HG03342 (cell line): Measurements from ENCODE around the gene ATP10B.
A peak's percentile ranks its signal among the peaks of the same experiment; 100 is the strongest.
"Not testable (repeated sequence)": the region's sequence is repeated elsewhere in the genome, so short reads cannot be mapped to it uniquely, and the experiment has no call there.

Source experiments
- ATAC-seq: cut with Tn5 transposase; IDR thresholded peaks from one replicate; pipeline ENCODE4 v1.9.1; 2021; ENCODE audit warnings: mild to moderate bottlenecking, moderate library complexity; ENCODE audit not compliant: unreplicated experiment

ATP10B gene

DNA sequence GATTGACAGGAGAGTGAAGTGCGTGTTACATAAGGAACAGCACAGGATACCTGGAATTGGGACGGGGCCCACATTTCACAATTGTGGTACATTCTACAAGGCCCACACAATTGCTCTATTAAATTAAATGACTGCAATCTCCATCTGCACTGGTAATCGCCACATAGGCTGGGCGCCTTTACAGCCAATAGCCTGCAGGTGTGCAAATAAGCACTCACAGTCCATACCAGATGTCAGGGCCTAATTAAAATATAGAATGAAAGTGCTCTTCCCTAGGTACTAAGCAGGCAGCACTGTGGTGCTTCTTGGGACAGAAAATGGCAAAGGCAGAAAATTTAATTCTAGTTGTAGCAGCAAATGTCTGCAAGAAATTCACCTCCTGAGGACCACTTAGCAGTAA lies 82.7 kb downstream of the ATP10B start:
- no peak for ATAC-seq

DNA sequence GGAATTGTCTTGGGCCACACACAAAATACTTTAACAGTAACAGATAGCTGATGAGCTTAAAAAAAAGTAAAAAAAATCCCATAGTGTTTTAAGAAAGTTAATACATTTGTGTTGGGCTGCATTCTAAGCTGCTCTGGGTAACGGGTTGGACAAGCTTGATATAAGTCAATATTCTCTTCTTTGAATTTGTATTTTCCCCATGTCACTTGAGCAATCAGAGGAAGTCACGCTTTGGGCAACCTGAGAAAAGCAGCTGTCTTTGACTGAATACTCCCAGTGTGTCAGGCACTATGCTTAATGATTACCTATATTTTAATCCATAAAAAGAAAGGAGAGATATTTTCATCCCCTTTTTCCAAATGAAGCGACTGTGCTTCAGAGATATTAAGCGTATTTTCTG lies 84.9 kb downstream of the ATP10B start:
- no peak for ATAC-seq

DNA sequence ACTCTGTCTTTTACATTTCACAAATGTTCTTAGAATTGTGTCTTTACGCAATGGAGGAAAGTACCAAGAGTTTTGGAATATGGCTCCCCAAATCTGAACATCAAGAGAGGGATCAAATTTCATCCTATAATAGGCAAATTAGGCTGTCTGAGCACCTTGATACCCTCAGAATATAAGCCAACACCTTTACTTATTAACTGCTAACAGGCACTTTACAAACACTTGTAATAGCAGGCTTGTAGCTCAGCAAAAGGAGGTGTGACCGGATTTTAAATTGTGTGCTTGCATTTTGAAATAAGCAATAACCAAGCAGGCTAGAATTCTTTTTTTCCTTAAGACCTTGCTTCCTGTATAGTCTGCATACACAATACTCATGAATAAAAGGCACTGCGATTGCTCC lies 92.0 kb downstream of the ATP10B start:
- no peak for ATAC-seq

DNA sequence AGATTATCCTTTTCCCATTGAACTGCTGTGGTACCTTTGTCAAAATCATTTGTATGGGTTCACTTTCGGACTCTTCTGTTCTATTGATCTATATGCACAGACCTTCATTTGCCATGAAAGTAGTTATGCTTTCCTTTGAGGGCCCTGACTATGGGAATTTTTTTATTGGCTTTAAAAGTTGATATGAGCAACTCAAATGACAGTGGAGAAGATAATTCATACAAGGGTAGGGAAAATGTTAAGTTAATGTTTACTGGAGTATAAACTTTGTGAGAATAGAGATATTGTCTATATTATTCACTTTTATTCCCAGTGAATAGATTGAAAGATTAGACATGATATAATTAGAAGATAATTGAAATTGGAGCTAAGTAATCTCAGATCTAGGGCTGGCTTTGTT lies 94.8 kb downstream of the ATP10B start:
- ATAC-seq: no peak

DNA sequence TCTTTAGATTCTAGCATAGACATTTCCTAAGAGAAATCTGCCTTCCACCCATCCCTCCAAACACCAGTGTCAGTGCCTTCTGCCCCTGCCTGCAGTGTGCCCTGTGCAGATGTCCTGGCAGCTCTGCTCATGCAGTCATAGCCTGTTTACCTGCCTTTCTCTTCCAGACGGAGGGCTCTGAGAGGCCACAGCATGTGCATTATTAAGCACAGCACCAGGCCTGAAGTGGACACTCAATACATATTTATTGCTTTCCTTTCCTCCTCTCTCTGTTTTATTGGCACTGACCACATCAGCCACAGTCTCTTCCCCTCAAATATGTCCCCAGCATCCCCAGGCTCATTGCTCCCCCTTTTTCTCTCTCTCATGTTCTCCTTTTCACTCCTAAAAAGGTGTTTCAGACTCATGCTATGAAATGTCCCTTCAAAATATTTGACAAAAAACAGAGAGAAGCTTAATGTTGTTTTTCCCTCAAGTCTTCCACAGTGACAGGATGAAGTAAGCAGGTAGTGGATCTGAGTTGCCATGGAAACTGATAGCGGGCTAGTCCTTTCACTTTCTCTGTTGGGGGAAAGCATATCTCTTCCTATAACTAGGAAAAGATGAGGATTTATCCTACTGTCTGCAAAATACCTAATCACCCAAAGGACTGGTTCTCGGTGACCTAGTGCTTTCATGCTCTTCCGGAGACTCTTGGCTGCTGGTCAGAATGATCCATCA lies 100.9 kb downstream of the ATP10B start:
- no peak for ATAC-seq

DNA sequence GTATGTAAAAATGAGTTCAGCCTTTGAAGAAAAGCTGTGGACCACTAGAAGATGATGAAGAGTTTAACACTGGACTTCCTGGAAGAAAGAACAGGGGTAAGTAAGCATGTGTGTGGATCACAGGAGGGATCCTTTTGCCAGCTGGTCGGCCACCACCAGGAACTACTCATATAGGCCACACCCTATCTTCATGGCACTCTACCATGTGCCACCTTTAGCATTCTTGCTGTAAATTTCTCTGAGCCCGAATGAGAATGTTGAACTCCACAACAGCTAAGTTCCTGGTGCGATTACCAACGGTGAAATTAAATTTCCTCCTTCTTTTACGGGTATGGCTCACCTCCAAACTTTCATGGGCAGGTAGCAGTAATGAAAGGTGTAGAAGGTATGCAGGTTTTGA lies 102.3 kb downstream of the ATP10B start:
- no peak for ATAC-seq

DNA sequence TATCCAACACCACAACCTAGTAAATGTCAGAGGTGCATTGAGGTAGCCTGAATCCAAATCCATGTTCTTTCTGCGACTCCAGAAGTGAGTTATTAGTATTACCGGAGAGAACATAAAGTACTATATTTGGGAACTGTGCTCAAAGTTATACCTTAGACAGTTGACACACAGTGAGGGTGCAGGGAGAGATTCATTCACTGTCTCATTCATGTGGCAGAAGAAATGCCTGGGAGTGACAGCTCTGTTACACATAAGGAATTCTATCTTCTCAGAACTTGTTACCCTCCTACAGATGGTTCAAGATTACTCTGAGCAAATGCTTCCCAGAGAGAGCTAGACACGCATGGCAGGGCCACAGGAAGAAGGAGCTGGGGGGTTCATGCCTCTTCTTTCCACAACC lies 103.0 kb downstream of the ATP10B start:
- ATAC-seq: no peak

DNA sequence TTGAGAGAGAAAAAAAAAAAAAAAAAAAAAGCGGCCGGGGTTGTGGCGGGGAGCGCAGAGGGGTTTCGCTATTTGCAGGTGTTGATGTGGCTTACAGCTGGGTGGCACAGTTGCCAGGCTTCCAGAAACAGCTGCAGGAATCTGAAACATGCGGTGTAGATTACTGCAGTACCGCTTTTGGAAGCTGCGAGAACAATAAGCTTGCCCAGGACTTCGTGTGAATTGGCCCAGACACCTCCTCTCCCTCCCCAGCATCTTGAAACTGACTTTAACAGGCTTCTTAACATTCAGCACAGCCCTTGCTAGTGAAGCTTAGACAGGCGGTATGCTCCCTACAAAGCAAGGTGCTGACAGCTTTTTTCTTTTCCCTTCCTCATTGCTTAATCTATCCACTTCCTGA lies 104.0 kb downstream of the ATP10B start:
- ATAC-seq: no peak

DNA sequence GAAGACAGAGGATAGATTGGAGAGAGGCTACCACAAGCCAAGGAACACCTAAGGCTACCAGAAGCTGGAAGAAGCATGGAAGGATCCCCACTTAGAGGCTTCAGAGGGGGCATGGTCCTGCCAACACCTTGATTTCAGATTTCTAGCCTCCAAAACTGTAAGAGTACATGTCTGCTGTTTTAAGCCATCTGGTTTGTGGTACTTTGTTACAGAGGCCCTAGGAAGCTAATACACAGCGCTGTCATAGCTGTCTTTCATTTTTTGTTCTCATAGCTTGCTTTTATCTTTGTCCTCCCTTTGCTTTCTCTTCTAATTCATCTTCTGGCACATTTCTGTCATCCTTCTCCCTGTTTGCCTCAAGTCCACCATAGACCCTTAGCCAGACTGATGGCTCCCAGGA lies 104.5 kb downstream of the ATP10B start:
- ATAC-seq: no peak

DNA sequence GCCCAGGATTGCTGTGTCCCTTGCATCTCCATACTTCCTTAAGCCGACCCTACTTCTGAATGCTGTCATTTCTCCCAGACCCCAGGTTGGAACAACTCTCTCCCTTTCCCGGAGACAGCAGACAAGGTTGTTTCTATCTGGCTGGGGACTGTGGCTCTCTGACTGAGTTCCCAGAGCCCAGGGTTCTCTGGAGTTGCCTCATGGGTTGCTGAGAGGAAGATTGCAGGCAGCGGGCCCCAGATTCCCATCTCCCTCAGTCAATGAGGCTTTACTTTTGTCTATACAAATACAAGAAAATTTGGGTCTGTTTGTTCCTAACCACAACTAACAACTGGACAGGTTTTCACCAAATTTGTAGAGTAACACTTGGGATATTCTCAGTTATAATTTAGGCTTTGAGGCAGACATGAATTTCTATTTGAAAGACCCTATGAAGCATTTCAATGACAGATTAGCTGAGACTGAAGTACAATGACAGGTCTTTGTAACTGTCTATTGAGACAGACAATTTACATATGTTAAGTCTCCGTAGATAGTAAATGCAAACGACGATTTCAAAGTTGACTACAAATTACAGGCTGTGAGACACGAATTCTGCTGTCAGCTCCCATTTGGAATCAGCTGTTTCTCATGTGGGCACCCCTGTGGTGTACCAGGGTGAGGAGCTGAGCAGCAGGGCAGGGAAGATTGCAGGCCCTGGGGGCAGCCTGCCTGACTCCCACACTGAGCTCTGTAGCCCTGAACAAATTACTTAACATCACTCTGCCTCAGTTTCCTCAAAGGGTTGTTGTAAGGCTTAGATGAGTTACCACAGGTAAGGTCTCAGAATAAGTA lies 107.5 kb downstream of the ATP10B start:
- ATAC-seq: no peak

DNA sequence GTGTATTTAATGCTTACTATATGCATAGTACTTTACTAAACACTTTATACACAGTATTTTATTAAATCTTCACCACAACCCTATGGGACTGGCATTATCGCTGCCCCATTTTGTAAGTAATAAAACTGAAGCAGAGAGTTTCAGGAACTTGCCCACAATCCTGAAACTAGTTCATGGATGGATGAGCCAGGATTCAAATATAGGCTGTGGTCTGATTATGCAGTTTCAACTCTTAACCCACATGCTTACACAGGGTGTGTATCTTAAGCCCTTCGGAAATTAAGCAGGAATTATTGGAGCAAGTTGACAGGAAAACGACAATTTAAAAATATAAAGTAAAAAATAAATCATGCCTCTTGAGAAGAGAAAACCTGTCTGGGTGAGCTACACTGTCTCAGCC lies 109.0 kb downstream of the ATP10B start:
- ATAC-seq: no peak

DNA sequence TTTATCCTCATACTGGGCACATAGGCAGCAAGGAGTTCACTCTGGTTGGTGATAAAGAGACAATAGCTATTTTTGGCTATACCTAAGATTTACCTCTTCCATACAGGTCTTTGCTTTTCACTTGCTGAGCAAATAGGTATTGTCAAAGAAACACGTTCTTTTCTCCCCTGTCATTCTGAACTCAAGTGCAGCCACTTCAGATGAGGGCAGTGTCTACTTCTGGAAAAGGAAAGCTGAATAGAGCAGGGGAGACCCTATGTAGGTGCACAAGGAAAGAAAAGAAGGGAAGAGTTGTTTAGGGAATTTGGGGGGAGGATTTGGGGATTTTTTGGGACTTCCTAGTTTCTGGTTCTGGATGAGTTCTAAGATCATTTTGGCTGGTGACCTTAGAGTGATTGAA lies 109.6 kb downstream of the ATP10B start:
- no peak for ATAC-seq

DNA sequence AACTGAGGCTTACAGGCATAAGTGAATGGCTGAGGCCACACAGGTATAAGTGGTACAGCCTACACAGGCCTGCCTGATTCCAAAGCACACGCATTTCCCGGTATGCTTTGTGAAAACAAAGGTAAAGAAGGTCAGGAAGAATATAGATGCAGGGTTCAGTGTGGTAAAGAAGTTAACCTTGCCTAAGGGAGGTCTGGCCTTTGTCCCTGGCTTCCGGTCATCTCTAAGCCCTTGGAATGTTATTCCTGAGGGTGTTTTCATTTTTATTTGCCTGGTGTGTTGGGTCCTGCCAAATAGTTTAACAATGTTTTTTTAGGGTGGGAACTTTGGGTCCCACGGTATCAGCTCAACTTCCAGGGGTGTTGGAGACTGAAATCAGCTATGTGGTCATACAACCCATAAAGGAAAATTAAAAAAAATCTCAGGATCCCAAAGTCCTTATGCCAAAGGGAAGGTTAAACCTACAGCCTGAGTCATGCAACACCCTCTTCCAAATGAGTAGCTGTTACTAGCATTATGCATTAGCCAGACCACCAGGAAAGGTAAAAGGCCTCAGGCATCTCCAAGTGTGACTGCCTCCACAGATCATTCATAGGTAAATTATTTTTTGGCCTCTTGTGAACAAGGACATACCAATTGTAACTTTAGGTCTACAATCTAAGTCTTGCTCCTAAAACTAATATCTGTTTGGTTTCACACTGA lies 124.6 kb downstream of the ATP10B start:
- no peak for ATAC-seq

DNA sequence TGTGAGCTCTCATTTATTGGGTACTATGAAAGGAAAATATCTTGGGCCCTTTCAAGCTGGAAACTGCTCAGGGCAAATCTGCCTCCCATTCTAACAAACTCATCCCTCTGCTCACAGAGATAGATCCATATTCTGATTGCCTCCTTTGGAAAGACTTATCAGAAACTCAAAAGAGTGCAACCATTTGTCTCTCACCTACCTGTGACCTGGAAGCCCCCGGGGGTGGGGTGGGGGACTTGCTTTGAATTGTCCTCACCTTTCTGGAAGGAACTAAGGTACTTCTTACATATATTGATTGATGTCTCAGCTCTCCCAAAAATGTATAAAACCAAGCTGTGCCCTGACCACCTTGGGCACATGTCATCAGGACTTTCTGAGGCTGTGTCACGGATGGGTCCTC lies 125.3 kb downstream of the ATP10B start:
- no peak for ATAC-seq

DNA sequence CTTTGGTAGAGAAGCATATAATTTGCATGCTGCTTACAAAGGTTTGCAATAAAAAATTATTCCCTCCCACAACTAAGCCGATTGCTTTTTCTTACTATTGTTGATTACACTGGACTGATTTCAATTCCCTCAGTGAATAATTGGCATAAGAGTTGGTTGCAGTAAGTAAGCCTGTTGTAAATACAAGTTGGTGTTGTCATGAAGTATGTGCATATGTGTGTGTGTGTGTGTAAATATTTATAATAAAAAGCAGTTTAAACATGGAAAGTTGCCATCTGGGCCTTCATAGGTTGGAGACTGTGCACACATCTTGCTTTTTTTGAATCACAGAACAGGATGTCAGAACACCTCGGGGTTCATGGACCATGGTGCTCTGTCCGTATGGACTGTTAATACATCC lies 131.2 kb downstream of the ATP10B start:
- no peak for ATAC-seq

DNA sequence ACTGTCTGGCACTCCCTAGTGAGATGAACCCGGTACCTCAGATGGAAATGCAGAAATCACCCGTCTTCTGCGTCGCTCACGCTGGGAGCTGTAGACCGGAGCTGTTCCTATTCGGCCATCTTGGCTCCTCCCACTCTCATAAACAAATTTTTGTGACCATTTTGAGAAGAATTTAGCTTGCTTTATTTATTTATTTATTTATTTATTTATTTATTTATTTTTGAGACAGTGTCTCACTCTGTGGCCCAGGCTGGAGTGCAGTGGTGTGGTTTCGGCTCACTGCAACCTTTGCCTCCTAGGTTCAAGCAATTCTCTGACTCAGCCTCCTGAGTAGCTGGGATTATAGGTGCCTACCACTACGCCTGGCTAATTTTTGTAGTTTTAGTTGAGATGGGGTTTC lies 136.5 kb downstream of the ATP10B start:
- ATAC-seq: not testable (repeated sequence)

DNA sequence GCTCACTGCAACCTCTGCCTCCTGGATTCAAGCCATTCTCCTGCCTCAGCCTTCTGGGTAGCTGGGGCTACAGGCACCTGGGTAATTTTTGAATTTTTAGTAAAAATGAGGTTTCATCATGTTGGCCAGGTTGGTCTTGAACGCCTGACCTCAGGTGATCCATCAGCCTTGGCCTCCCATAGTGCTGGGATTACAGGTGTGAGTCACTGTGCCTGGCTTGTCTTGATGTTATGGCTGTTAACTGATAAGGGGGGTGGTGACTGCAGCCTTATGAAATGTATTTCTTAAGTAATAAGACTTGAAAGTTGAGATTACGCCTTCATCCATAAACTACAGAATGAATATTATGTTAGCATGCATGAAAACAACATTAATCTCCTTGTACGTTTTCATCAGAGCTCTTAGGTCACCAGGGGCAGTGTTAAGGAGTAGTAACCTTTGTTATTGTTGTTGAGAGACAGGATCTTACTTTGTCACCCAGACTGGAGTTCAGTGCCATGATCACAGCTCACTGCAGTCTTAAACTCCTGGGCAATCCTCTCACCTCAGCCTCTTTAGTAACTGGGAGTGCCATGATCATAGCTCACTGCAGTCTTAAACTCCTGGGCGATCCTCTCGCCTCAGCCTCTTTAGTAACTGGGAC lies 148.3 kb downstream of the ATP10B start:
- ATAC-seq: no peak

DNA sequence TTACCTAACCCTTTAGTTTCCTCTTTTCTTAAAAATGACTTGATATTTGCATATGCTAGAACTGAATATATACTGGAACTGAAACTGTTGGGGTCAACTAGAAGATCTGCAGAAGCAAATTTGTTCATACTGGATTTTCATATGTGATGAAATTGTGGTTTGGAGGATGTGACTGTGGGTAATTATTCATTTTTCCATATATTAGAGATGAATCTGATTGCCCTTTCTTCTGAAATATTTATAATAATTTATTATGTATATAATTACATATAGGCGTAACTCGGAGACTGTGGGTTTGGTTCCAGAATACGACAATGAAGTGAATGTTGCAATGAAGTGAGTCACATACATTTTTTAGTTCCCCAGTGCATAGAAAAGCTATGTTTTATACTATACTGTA lies 149.1 kb downstream of the ATP10B start:
- peak; percentile 94 for ATAC-seq

DNA sequence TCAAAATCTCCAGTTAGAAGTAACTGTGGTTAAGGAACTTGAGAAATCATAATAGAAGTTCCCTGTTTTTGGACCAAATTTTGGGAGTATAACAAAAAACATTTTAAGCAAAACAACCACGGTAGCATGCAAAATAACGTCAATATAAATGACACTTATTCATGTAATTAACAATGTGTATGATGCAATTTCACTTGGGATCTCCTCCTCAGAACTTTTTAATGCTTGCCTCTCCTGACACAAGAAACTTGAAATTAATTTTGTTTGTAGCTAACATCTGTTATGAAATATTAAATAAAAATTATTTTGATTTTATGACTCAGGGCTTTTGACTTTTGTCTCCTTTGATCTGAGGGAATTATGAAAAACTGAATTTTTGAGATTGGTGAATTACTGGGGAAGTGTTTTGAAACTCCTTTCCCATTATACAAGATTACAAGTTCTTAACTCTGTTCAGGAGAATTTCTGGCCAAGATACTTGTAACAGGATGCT lies 149.7 kb downstream of the ATP10B start:
- ATAC-seq: no peak

DNA sequence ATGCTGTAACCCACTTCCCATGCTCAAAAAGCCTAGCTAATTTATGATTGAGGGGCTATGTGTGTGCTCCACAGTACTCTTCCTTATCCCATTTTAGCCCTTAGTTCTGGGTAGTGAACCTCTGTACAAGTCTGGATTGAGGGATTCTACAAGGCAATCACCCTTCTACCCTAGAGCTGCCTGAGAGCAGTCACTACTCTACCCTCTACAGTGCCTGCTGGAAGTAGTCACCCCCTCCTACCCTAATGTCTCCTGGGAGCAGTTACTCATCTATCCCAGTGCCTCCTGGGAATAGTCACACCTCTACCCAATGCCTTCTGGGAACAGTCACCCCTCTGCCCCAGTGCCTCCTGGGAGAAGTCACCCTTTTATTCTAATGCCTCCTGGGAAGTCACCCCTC lies 150.6 kb downstream of the ATP10B start:
- ATAC-seq: no peak

DNA sequence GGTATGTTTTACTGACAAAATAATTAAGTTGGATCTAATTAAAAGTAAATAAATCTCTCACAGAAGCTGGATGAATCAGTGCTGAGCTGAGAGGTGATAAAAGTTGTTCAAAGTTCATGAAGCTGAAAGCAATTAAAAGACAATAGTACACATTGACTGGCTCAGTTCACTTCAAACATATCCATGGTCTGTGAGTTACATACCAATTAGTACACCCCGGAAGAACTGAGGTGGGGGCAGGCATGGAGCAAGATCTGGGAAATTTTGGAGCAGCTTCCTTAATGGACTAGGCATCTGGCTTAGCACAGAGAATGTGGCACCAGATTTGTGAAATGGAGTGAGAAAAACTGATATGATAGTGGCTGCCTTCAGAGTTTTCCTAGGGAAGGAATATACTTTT lies 152.7 kb downstream of the ATP10B start:
- no peak for ATAC-seq
